Astrocyte of the spinal cord (primary cell): Measurements from ENCODE around the gene TMLHE.
A peak's percentile ranks its signal among the peaks of the same experiment; 100 is the strongest.
"Not testable (repeated sequence)": the region's sequence is repeated elsewhere in the genome, so short reads cannot be mapped to it uniquely, and the experiment has no call there.

Experiments
- DNase-seq: peaks from one replicate; pipeline ENCODE4 v3.0.0; 2011; ENCODE audit warnings: low read depth, low spot score
- H3K4me3 ChIP-seq: 2 replicates; pipeline ENCODE4 v1.5.1; 2011; ENCODE audit warnings: low read depth, mild to moderate bottlenecking, low read length, moderate library complexity
- CTCF ChIP-seq: IDR thresholded peaks from 2 replicates; pipeline ENCODE4 v1.5.1; 2012; ENCODE audit warnings: low read depth, mild to moderate bottlenecking, low read length, inconsistent platforms
- in situ Hi-C: cut with HindIII; loops from 2 replicates; pipeline ENCODE4 v1.10.0; 2017; ENCODE audit warnings: low sequenced_read_pairs

The TMLHE gene

GRCh38 chrX:155577682-155578081, 35.1 kb downstream of the TMLHE start:
- no peak for TF ChIP-seq CTCF
- in situ Hi-C loops, result no loop called here

GRCh38 chrX:155563099-155563498, 49.7 kb downstream of the TMLHE start:
- DNase-seq, result no peak
- in situ Hi-C loops, result no loop called here

More at GRCh38 chrX:155577682-155578081, 35.1 kb downstream of the TMLHE start:
- H3K4me3 ChIP-seq, result no peak overlapping the region
- no peak for DNase-seq

GRCh38 chrX:155544881-155545280, 67.9 kb downstream of the TMLHE start:
- no peak overlapping the region for H3K4me3 ChIP-seq
- no peak for TF ChIP-seq CTCF
- in situ Hi-C loops, result no loop called here
- DNase-seq, result peak; percentile 32

More at GRCh38 chrX:155563099-155563498, 49.7 kb downstream of the TMLHE start:
- no peak overlapping the region for H3K4me3 ChIP-seq
- no peak for TF ChIP-seq CTCF

GRCh38 chrX:155535866-155536265, 76.9 kb downstream of the TMLHE start:
- in situ Hi-C loops, result no loop called here
- no peak overlapping the region for H3K4me3 ChIP-seq
- TF ChIP-seq CTCF, result no peak
- no peak for DNase-seq

- TF ChIP-seq CTCF, result no peak
- DNase-seq, result no peak
- no peak overlapping the region for H3K4me3 ChIP-seq
- in situ Hi-C loops, result no loop called here
Measured at GRCh38 chrX:155534800-155535199, 78.0 kb downstream of the TMLHE start.

GRCh38 chrX:155527023-155527422, 85.7 kb downstream of the TMLHE start:
- H3K4me3 ChIP-seq, in situ Hi-C loops: not testable (repeated sequence)

GRCh38 chrX:155514225-155514624, 98.5 kb downstream of the TMLHE start:
- in situ Hi-C loops, result no loop called here
- TF ChIP-seq CTCF, result no peak
- no peak overlapping the region for H3K4me3 ChIP-seq
- DNase-seq, result no peak

More at GRCh38 chrX:155527023-155527422, 85.7 kb downstream of the TMLHE start:
- DNase-seq, result not testable (repeated sequence)
